Upper lobe of left lung (tissue), 4 donors: Measurements from ENCODE around the gene GTPBP4.
A peak's percentile ranks its signal among the peaks of the same experiment; 100 is the strongest.

ENCODE experiments used
- CTCF ChIP-seq, 6 experiments: fragments of 450-650 bp in 4 of 6; fragments of 200-600 bp in 2 of 6; sonication (generic) in 2 of 6; IDR thresholded peaks; one replicate each; pipeline ENCODE4 v1.5.1; 2016 to 2019; ENCODE audit warnings: antibody characterized with exemption in 6 of 6
- POLR2A ChIP-seq, 4 donors: fragments of 450-650 bp; IDR thresholded peaks; one replicate each; pipeline ENCODE4 v1.5.1; 2016 to 2017; ENCODE audit warnings: antibody characterized with exemption in 4 of 4, mild to moderate bottlenecking in 2 of 4
- POLR2AphosphoS5 ChIP-seq, 2 donors: sonication (generic); formaldehyde crosslinking; IDR thresholded peaks; one replicate each; pipeline ENCODE4 v1.5.1; 2017; ENCODE audit warnings: antibody characterized with exemption in 2 of 2

- TF ChIP-seq CTCF (IDR thresholded peaks at IDR 0.05) = no peak
- peak; percentile 47 to 70 for TF ChIP-seq POLR2AphosphoS5 (IDR thresholded peaks at IDR 0.05)
- peak in 1 of 4 donors; percentile 48 for TF ChIP-seq POLR2A (IDR thresholded peaks at IDR 0.05)
Measured at GRCh38 chr10:986137-986825, 2.0 kb upstream of the GTPBP4 start.
